HG03139 (cell line): ENCODE results near the gene PSG4.
"Not testable (repeated sequence)": the region's sequence is repeated elsewhere in the genome, so short reads cannot be mapped to it uniquely, and the experiment has no call there.

Experiments
- ATAC-seq: cut with Tn5 transposase; IDR thresholded peaks from one replicate; pipeline ENCODE4 v1.9.1; 2021; ENCODE audit not compliant: unreplicated experiment

Gene PSG4

GRCh38 chr19:43198686-43199419 lies 6.6 kb downstream of the PSG4 start:
- not testable (repeated sequence) for ATAC-seq

GRCh38 chr19:43197666-43198397 lies 7.6 kb downstream of the PSG4 start:
- not testable (repeated sequence) for ATAC-seq

GRCh38 chr19:43194397-43194796 lies 11.0 kb downstream of the PSG4 start:
- ATAC-seq: not testable (repeated sequence)

- ATAC-seq: not testable (repeated sequence)
Observed at GRCh38 chr19:43192381-43193155, 12.9 kb downstream of the PSG4 start.

- not testable (repeated sequence) for ATAC-seq
Observed at GRCh38 chr19:43188092-43188491, 17.3 kb downstream of the PSG4 start.

- ATAC-seq: not testable (repeated sequence)
Observed at GRCh38 chr19:43186311-43186935, 19.0 kb downstream of the PSG4 start, which contains the start of gene PSG5. Gene PSG5, minus strand, starts transcription at chr19:43186536. Its CDS starts 131 bp downstream, at chr19:43186405.

GRCh38 chr19:43181869-43182771 lies 23.3 kb downstream of the PSG4 start:
- not testable (repeated sequence) for ATAC-seq

- ATAC-seq: not testable (repeated sequence)
Observed at GRCh38 chr19:43179569-43180147, 25.8 kb downstream of the PSG4 start.

GRCh38 chr19:43178577-43178976 lies 26.9 kb downstream of the PSG4 start:
- ATAC-seq: not testable (repeated sequence)

- ATAC-seq: not testable (repeated sequence)
Observed at GRCh38 chr19:43165906-43166305, 39.5 kb downstream of the PSG4 start.

GRCh38 chr19:43163135-43163534 lies 42.3 kb downstream of the PSG4 start:
- ATAC-seq: not testable (repeated sequence)

GRCh38 chr19:43162261-43162660 lies 43.2 kb downstream of the PSG4 start:
- not testable (repeated sequence) for ATAC-seq

- ATAC-seq: no peak
Observed at GRCh38 chr19:43152214-43152613, 53.2 kb downstream of the PSG4 start.

GRCh38 chr19:43149788-43150187 lies 55.6 kb downstream of the PSG4 start:
- not testable (repeated sequence) for ATAC-seq

- ATAC-seq: no peak
Observed at GRCh38 chr19:43148233-43148632, 57.2 kb downstream of the PSG4 start.
